Skeletal muscle cell (primary cell): ENCODE data around the gene CTNNA3.
"Not testable (repeated sequence)": the region's sequence is repeated elsewhere in the genome, so short reads cannot be mapped to it uniquely, and the experiment has no call there.

ENCODE experiments used
- DNase-seq: peaks from one replicate; pipeline ENCODE4 v3.0.0-alpha.2; 2010; ENCODE audit warnings: low read depth
- H3K4me3 ChIP-seq: 2 replicates; pipeline ENCODE4 v1.5.1; 2011; ENCODE audit warnings: low read depth, mild to moderate bottlenecking, control low read depth, low read length, moderate library complexity

The CTNNA3 gene

GRCh38 chr10:67608001-67608400, 88.0 kb downstream of the CTNNA3 start:
- no peak overlapping the region for H3K4me3 ChIP-seq
- DNase-seq = no peak

DNA sequence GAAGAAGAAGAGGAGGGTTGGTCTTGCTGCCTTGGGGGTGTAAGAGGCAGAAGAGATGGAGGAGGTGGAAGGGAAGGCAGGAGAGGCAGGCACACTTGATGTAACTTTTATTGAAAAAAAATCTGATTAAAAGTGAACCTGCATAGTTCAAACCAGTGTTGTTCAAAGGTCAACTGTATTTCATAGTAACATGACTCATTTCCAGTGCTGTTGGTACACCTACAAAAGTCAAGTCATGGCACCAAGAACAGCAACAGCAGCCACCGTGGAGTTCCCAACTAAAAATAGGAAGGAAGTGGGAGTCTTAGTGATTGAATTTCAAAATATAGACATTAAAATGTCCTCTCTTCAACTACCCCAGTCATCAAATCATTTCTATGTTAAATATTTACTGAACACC, 88.5 kb downstream of the CTNNA3 start:
- no peak for DNase-seq

DNA sequence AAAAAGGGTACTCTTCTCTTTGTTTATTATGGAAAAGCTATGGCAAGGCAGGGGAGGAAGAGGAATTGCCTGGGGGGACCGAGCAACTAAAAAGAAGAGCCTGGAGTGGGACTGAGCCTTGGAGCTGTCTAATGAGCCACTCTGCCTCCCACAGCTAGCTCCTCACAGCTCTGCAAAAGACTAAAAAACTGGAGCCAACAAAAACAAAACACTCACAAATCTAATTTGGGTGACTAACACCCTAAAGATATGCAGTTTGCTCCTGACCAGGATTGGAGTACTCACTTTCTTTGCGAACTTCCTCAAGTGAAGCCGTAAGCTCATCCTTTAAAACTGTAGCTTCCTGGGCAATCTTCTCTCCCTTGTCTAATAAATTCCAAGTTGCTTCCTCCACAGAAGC, 89.4 kb downstream of the CTNNA3 start:
- H3K4me3 ChIP-seq = no peak overlapping the region
- peak; percentile 78 for DNase-seq

More for the DNA sequence above, 88.5 kb downstream of the CTNNA3 start:
- no peak overlapping the region for H3K4me3 ChIP-seq

GRCh38 chr10:67603701-67604100, 92.3 kb downstream of the CTNNA3 start:
- DNase-seq = no peak
- no peak overlapping the region for H3K4me3 ChIP-seq

DNA sequence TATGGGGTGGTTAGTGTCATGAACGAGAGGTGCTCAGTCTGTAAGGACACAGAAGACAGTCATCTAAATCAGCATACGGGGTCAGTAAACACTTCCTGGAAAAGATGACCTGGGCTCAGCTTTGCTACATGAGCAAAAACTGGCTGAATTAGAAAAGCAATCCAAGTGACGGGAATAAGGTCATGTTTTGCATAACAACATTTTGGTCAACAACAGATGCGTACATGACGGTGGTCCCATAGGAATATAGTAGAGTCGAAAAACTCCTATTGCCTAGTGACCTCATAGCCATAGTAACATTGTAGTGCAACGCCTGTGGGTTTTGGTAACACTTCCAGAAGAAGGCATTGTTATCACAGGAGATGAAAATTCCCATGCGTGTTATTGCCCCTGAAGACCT, 92.9 kb downstream of the CTNNA3 start:
- DNase-seq = no peak
- no peak overlapping the region for H3K4me3 ChIP-seq

DNA sequence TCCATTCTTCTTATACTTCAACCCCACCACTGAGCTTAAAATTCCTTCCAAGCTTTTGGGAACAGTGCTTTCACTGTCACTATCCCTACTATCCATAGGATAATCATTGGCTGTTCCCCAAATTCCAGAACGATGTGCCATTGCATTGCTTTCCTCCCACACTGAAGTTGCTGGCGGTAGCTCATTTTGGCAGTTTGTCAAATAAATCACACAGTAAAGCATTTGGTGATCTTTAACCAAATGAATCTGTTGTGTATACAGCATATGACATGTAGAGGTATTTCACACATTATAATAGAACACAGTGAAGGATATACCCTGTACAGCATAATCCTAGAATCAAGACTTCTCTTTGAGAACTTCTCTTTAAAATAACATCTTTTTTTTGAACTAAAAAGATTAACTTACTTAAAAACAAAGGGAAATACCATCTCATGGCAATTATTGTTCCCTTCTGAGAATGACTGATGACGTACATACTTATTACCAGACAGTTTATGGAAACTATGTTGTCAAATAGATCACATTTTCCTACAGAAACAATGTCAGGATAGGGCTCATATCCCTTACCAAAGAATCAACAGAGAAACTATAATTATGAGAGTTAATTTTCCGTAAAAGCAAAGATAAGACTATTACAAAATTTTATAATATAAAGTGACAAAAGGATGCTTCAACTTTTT, 93.6 kb downstream of the CTNNA3 start:
- DNase-seq = peak; percentile 86
- no peak overlapping the region for H3K4me3 ChIP-seq

DNA sequence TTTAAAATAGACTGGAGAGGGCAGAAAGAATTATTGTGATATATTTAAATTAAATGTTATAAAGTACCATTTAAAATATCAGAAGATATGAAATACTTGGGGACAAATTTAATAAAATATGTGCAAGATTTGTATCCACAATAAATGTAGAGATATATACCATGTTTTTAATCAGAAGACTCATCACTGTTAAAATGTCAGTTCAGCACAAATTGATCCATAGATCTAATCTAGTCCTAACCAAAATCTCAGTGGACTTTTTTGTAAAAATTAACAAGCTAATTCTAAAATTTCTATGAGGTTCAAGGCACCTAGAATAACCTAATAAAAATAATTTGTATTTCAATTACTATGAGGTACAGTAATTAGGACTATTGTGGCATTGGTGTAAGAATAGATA, 96.4 kb downstream of the CTNNA3 start:
- no peak for DNase-seq

GRCh38 chr10:67596641-67597040, 99.4 kb downstream of the CTNNA3 start:
- no peak overlapping the region for H3K4me3 ChIP-seq
- DNase-seq = no peak

More for the DNA sequence above, 96.4 kb downstream of the CTNNA3 start:
- H3K4me3 ChIP-seq = no peak overlapping the region

DNA sequence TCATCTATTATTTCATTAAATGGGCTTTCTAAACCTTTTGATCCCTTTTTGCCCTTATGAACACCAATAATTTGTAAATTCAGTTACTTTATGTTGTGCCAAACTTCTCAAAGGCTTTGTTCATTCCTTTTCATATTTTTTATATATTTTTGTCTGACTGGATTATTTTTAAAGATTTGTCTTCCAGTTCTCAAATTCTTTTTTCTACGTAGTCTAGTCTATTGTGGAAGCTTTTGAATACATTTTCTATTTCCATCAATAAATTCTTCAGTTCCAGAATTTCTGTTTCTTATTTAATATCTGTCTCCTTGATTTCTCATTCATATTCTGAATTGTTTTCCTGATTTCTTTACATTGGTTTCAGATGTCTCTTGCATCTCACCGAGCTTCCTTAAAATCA, 108.2 kb downstream of the CTNNA3 start:
- DNase-seq = no peak
- H3K4me3 ChIP-seq = no peak overlapping the region

DNA sequence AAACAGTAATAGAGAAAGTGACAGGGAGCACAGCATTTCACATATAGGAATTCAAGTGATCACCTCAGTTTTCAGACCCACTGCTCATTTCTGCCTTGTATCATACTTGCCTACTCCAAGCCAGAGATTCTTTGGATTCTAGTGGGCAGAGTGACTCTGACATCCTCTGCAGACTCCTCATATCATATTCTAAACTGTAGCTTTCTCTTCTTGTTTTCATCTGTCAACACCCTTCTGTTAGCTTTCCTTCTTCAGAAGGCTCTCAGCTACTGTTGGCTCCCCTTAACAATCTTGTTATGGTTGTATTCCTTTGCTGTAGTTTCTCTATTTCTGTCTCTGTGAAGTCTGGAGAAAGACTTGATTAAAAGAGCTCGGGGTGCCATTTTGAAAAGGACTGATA, 120.5 kb downstream of the CTNNA3 start:
- no peak for DNase-seq
- no peak overlapping the region for H3K4me3 ChIP-seq

- no peak for DNase-seq
- H3K4me3 ChIP-seq = no peak overlapping the region
Observed at GRCh38 chr10:67573484-67573883, 122.5 kb downstream of the CTNNA3 start.

DNA sequence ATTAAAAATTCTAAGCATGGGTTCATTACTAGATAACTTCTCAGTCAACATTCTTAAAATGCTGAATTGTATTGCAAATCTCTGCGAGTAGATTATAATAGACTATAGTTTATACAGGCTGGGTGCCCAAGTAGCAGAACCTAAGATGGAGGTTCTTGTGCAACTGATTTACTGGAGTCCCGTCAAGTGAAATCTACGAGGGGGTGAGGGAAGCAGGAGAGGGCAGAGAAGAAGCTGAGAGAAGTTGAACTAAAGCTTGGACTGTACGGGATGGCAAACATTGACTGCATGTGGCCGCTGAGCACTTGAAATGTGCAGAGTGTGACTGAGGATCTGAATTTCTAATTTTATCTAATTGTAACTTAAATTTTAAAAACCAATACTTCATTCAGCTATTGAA, 124.5 kb downstream of the CTNNA3 start:
- DNase-seq = no peak
- H3K4me3 ChIP-seq = no peak overlapping the region

GRCh38 chr10:67558311-67558710, 137.7 kb downstream of the CTNNA3 start:
- DNase-seq, H3K4me3 ChIP-seq: not testable (repeated sequence)

DNA sequence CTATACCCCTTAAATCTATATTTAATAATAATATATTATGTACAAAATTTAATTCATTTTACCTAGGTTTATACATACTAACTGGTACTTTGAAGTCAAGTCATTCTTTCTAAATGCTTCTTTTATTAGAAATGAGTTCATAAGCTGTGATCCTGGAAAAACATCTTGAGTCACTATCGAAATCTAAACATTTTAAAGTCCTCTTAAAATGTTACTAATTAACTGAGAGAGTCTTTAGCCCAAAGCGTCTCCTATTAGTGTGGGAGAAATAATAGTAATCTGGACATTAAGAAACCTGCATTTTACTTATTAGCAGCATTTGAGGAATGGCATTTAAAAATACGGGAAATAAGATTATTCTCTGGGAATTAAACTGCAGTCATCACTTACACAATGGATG, 142.7 kb downstream of the CTNNA3 start:
- H3K4me3 ChIP-seq = no peak overlapping the region
- no peak for DNase-seq

GRCh38 chr10:67550838-67551402, 145.1 kb downstream of the CTNNA3 start:
- no peak for DNase-seq
- H3K4me3 ChIP-seq = no peak overlapping the region

DNA sequence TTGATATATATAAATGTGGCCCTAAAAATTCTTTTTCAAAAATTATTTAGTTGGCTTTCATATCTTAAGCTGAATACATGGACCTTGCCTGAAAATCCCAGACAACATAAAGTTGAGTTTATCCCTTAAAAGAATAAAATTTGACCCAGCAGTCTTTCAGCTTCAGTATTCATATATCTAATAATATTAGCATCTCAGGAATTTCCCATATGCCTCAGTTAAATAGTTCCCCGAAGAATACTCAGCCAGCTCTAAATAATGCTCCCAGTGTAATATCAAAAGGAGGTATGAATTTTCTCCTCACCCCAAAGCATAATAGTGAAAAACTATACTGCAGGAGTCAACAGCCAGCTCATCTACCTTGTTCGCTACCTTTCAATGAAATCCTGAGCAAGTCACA, 145.9 kb downstream of the CTNNA3 start:
- DNase-seq = no peak
- H3K4me3 ChIP-seq = no peak overlapping the region

DNA sequence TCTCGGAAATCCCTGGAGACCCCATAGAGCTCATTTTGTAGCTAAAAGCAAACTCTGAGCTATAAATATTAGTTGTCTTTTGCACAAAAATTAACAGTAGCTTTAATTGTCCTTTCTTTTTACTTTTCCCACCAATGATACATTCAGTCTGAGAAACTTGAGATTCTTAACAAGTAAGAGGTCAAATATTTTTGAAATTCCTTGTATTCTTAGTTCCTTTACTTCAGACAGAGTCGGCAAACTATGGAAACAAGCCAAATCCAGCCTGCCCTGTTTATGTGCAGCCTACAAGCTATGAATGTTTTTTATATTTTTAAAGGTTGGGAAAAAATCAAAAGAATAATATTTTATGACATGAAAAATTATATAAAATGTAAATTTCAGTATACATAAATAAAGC, 146.6 kb downstream of the CTNNA3 start:
- no peak for DNase-seq
- no peak overlapping the region for H3K4me3 ChIP-seq

DNA sequence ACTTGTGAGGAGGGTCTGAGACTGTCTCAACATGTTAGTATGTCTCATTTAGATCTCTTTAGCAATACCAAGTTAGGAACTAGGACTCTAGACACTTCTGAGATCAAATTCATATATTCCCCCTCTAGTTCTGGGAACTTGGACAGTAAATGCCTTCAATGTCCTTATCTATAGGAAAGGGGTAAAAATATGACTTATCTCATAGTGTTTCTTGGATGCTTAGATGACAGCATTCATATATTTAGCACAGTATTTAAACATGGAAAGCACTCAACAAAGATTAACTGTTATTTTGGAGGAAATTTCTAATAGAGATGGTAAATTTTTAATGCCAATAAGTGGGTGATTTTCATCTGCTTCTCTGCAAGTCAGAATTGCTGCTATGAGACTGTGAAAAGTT, 154.6 kb downstream of the CTNNA3 start:
- DNase-seq = no peak
- H3K4me3 ChIP-seq = no peak overlapping the region

DNA sequence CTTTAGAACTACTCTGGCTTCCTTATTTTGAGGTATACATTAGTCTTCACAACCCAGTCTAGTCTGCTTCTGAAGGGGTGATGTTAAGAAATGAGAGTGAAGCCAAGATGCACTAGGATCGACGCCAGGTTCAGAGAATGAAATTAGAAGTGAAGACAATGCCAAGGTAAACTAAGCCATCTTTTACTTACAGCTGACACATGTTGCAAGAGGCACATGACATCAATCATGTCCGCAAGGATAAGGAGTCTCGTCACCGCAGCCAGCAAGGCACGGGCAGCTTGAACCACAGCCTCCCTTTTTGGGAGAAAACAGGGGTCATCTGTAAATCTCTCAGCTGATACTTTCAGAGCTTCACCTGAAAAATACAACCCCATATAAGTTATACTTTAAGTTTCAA, 156.7 kb downstream of the CTNNA3 start:
- no peak for DNase-seq
- H3K4me3 ChIP-seq = no peak overlapping the region

DNA sequence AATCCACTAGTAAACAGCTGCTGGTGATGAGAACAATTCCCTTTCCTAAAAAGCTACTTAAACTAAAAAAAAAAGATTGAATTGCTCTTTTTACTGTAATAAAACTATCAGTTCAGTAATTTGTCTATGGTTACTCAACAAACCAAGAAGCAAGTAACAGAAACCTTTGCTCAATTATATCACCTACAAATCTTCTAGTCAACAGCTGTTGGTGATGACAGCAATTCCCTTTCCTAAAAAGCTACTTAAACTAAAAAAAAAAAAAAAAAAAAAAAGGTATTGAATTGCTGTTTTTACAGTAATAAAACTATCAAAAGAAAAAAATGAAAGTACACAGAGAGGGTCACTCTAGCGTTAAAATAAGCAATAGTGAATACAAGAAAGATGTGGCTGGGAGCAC, 158.1 kb downstream of the CTNNA3 start:
- H3K4me3 ChIP-seq = no peak overlapping the region
- DNase-seq = no peak

DNA sequence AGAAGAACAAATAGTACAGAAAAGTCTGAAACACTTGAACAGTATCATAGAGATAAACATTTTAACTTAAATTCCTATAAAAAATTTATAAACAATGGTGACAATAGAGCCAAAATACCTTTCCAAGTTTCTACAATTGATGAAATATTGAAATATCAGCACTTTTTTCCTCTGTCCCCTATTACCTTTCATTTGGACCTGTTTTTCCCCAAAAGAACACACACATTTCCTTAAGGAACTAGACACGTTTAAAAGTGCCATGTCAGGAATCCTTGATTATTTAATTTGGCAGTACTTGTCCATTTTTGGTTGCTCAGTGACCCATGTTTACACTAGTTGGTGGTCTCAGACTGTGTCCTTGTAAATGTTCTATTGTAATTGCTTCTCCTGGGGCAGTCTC, 162.6 kb downstream of the CTNNA3 start:
- DNase-seq = no peak
- no peak overlapping the region for H3K4me3 ChIP-seq

- DNase-seq = not testable (repeated sequence)
Observed at GRCh38 chr10:67530990-67531389, 165.0 kb downstream of the CTNNA3 start.

More at GRCh38 chr10:67530990-67531389, 165.0 kb downstream of the CTNNA3 start:
- not testable (repeated sequence) for H3K4me3 ChIP-seq
